Vagina (tissue), 2 donors: ENCODE results near the gene PHF10.

ENCODE experiments used
- POLR2A ChIP-seq, 2 donors: fragments of 450-650 bp; IDR thresholded peaks; one replicate each; pipeline ENCODE4 v1.6.1; 2017; ENCODE audit warnings: antibody characterized with exemption in 2 of 2, mild to moderate bottlenecking in 2 of 2, moderate library complexity in 2 of 2
- POLR2AphosphoS5 ChIP-seq, 2 donors: sonication (generic); formaldehyde crosslinking; IDR thresholded peaks; one replicate each; pipeline ENCODE4 v1.9.0; 2017; ENCODE audit warnings: antibody characterized with exemption in 2 of 2, mild to moderate bottlenecking in 2 of 2, low read depth in 1 of 2; ENCODE audit not compliant: insufficient read depth in 1 of 2
- TF ChIP-seq, protein P1 (sequence below), 3 experiments: fragments of 450-650 bp in 2 of 3; fragments of 200-600 bp in 1 of 3; sonication (generic) in 1 of 3; IDR thresholded peaks; one replicate each; pipeline ENCODE4 v1.5.1; 2017 to 2019; ENCODE audit warnings: antibody characterized with exemption in 3 of 3, mild to moderate bottlenecking in 2 of 3, moderate library complexity in 2 of 3

DNA sequence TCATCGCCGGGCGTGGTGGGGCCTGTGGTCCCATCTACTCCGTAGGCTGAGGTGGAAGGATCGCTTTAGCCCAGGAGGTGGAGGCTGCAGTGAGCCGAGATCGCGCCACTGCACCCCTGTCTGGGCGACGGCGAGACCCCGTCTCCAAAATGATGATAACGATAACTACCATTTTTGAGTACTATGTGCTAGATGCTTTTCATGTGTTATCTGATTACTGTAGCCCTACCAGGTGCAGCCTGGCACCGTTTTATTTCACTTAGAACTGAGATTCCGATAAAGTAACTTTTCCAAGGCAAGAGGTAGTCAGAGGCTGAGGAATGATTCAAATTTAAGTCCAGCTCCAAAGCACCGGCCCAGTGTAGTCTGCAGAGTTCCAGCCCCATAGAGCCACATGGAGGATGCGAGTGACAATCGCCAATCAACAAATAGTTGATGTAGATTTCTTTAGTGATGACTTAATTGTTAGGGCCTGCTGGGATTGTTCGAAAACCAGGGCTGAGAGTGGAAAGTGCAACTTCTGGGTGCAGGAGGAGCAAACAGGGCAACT, 27.8 kb upstream of the PHF10 start:
- no peak for TF ChIP-seq POLR2A (IDR thresholded peaks at IDR 0.05)
- TF ChIP-seq, protein P1, sequence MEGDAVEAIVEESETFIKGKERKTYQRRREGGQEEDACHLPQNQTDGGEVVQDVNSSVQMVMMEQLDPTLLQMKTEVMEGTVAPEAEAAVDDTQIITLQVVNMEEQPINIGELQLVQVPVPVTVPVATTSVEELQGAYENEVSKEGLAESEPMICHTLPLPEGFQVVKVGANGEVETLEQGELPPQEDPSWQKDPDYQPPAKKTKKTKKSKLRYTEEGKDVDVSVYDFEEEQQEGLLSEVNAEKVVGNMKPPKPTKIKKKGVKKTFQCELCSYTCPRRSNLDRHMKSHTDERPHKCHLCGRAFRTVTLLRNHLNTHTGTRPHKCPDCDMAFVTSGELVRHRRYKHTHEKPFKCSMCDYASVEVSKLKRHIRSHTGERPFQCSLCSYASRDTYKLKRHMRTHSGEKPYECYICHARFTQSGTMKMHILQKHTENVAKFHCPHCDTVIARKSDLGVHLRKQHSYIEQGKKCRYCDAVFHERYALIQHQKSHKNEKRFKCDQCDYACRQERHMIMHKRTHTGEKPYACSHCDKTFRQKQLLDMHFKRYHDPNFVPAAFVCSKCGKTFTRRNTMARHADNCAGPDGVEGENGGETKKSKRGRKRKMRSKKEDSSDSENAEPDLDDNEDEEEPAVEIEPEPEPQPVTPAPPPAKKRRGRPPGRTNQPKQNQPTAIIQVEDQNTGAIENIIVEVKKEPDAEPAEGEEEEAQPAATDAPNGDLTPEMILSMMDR (IDR thresholded peaks at IDR 0.05), result no peak
- TF ChIP-seq POLR2AphosphoS5 (IDR thresholded peaks at IDR 0.05; ENCODE audit: insufficient read depth in 1 of 2, low read depth in 1 of 2), result no peak
